Esophagus muscularis mucosa (tissue), 3 donors: ENCODE data around the gene ASXL3.

Source experiments
- POLR2A ChIP-seq: fragments of 450-650 bp; IDR thresholded peaks from one replicate; pipeline ENCODE4 v1.6.1; 2017; ENCODE audit warnings: antibody characterized with exemption, moderate library complexity, mild to moderate bottlenecking, low read depth
- POLR2AphosphoS5 ChIP-seq, 2 donors: sonication (generic); formaldehyde crosslinking; IDR thresholded peaks; one replicate each; pipeline ENCODE4 v1.6.1; 2017; ENCODE audit warnings: antibody characterized with exemption in 2 of 2
- TF ChIP-seq, protein P1 (sequence below), 3 experiments: fragments of 200-600 bp in 2 of 3; fragments of 450-650 bp in 1 of 3; sonication (generic) in 2 of 3; IDR thresholded peaks; one replicate each; pipeline ENCODE4 v1.5.1; 2017 to 2019; ENCODE audit warnings: antibody characterized with exemption in 3 of 3, mild to moderate bottlenecking in 2 of 3, moderate library complexity in 1 of 3

DNA sequence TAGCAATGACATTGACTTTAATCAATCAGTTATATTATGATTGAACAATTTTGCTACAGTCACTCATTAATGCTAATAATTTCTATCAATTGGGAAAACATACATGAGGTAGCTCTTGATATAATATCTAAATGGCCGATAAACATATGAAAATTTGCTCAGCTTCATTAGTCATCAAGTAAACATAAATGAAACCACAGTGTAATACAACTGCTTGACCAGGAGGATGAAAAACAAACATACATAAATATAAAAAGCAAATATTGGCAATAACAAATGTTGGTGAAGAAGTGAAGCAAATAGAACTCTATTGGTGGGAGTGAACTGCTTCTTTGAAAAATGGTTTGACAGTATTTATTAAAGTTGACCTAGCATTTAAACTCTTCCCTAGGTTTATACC is 130.9 kb downstream of the ASXL3 start:
- no peak for TF ChIP-seq POLR2A
- TF ChIP-seq, protein P1, sequence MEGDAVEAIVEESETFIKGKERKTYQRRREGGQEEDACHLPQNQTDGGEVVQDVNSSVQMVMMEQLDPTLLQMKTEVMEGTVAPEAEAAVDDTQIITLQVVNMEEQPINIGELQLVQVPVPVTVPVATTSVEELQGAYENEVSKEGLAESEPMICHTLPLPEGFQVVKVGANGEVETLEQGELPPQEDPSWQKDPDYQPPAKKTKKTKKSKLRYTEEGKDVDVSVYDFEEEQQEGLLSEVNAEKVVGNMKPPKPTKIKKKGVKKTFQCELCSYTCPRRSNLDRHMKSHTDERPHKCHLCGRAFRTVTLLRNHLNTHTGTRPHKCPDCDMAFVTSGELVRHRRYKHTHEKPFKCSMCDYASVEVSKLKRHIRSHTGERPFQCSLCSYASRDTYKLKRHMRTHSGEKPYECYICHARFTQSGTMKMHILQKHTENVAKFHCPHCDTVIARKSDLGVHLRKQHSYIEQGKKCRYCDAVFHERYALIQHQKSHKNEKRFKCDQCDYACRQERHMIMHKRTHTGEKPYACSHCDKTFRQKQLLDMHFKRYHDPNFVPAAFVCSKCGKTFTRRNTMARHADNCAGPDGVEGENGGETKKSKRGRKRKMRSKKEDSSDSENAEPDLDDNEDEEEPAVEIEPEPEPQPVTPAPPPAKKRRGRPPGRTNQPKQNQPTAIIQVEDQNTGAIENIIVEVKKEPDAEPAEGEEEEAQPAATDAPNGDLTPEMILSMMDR (IDR thresholded peaks at IDR 0.05): no peak
- no peak for TF ChIP-seq POLR2AphosphoS5 (IDR thresholded peaks at IDR 0.05)
